NCI-H345 treated with DMSO at 0.1 percent for 48 hours (cell line): ENCODE data around the gene PCNX2.
"Not testable (repeated sequence)": the region's sequence is repeated elsewhere in the genome, so short reads cannot be mapped to it uniquely, and the experiment has no call there.

ENCODE experiments used
- DNase-seq: peaks from one replicate; lab custom pipeline; 2025; ENCODE audit not compliant: unreplicated experiment; lab: John Stamatoyannopoulos, UW

PCNX2 gene

GRCh38 chr1:233024199-233024598 lies 271.3 kb downstream of the PCNX2 start:
- no peak for DNase-seq

GRCh38 chr1:233022246-233022645 lies 273.3 kb downstream of the PCNX2 start:
- no peak for DNase-seq

GRCh38 chr1:233020426-233020825 lies 275.1 kb downstream of the PCNX2 start:
- no peak for DNase-seq

GRCh38 chr1:233019778-233020325 lies 275.7 kb downstream of the PCNX2 start:
- no peak for DNase-seq

- no peak for DNase-seq
Observed at GRCh38 chr1:233019083-233019482, 276.4 kb downstream of the PCNX2 start.

- DNase-seq = peak; percentile 31
Observed at GRCh38 chr1:233016798-233017197, 278.7 kb downstream of the PCNX2 start.

GRCh38 chr1:233015965-233016364 lies 279.6 kb downstream of the PCNX2 start:
- DNase-seq = no peak

- DNase-seq = no peak
Observed at GRCh38 chr1:233012021-233012420, 283.5 kb downstream of the PCNX2 start.

- no peak for DNase-seq
Observed at GRCh38 chr1:233010146-233010545, 285.4 kb downstream of the PCNX2 start.

- no peak for DNase-seq
Observed at GRCh38 chr1:233006541-233006973, 289.0 kb downstream of the PCNX2 start.

- DNase-seq = no peak
Observed at GRCh38 chr1:233006108-233006507, 289.4 kb downstream of the PCNX2 start.

- DNase-seq = peak; percentile 70
Observed at GRCh38 chr1:233005703-233006102, 289.8 kb downstream of the PCNX2 start.

- peak; percentile 88 for DNase-seq
Observed at GRCh38 chr1:233005156-233005555, 290.4 kb downstream of the PCNX2 start.

GRCh38 chr1:233004451-233004850 lies 291.1 kb downstream of the PCNX2 start:
- DNase-seq = no peak

GRCh38 chr1:233003638-233004037 lies 291.9 kb downstream of the PCNX2 start:
- DNase-seq = not testable (repeated sequence)

- no peak for DNase-seq
Observed at GRCh38 chr1:232999956-233000625, 295.4 kb downstream of the PCNX2 start.

GRCh38 chr1:232998646-232999045 lies 296.9 kb downstream of the PCNX2 start:
- no peak for DNase-seq

- no peak for DNase-seq
Observed at GRCh38 chr1:232998138-232998537, 297.4 kb downstream of the PCNX2 start.

- DNase-seq = no peak
Observed at GRCh38 chr1:232996143-232996542, 299.4 kb downstream of the PCNX2 start.

GRCh38 chr1:232995189-232995588 lies 300.3 kb downstream of the PCNX2 start:
- no peak for DNase-seq

- DNase-seq = no peak
Observed at GRCh38 chr1:232993555-232993954, 302.0 kb downstream of the PCNX2 start.

- no peak for DNase-seq
Observed at GRCh38 chr1:232992227-232992626, 303.3 kb downstream of the PCNX2 start.

- no peak for DNase-seq
Observed at GRCh38 chr1:232991238-232991637, 304.3 kb downstream of the PCNX2 start.
